Measurements from ENCODE around the gene TMEM120B. TPM values are rescaled to one million over a fixed set of nuclear protein-coding genes. Genes with fewer than 3 reads are reported as not detected.
"Not testable (repeated sequence)": the region's sequence is repeated elsewhere in the genome, so short reads cannot be mapped to it uniquely, and the experiment has no call there.

The TMEM120B gene
- total RNA-seq, 1 experiment from 2014 or later = 8.7 TPM

DNA sequence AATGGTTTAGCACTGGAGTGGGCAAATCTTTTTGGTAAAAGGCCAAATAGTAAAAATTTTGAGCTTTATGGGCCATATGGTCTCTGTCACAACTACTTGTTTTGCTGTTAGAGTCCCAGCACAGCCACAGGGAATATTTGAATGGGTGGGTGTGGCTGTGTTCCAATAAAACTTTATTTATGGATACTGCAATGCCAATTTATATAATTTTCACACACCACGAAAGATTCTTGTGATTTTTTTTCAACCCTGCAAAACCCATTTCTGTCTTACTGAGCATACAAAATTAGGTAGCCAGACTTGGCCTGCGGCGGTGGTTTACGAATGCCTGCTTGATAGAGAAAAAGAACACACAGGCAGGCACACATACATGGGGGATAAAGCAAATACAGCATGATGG lies 28.3 kb downstream of the TMEM120B start:
- no peak overlapping the region for H2AFZ ChIP-seq (ENCODE audit: low read length)
- no peaks in the 10 kb centered on the region for H3K9me3 ChIP-seq (ENCODE audit: low read length)
- H3K27ac ChIP-seq (ENCODE audit: low read length) = no peak overlapping the region
- 0 out of 2 replicates have a peak, but pooled peaks cover 4% of the 10 kb centered on the region for H3K4me1 ChIP-seq (ENCODE audit: low read length)
- no peaks in the 10 kb centered on the region for H3K36me3 ChIP-seq (ENCODE audit: insufficient read depth, low read length)
- no peak overlapping the region for H3K4me3 ChIP-seq (ENCODE audit: low read length)
- H3K4me2 ChIP-seq (ENCODE audit: low read depth, low read length, poor library complexity, severe bottlenecking) = no peak overlapping the region
- no peaks in the 10 kb centered on the region for H3K27me3 ChIP-seq (ENCODE audit: low read length)
- DNase-seq = no peak
- H4K20me1 ChIP-seq (ENCODE audit: insufficient read depth, low read depth, low read length) = no peaks in the 10 kb centered on the region
- H3K79me2 ChIP-seq (ENCODE audit: low read length) = peaks cover 22% of the 10 kb centered on the region
- H3K9me2 ChIP-seq (replicated peaks; ENCODE audit: insufficient read depth, low read length) = no peaks in the 10 kb centered on the region
- no peak overlapping the region for H3K9ac ChIP-seq (ENCODE audit: low read length)

DNA sequence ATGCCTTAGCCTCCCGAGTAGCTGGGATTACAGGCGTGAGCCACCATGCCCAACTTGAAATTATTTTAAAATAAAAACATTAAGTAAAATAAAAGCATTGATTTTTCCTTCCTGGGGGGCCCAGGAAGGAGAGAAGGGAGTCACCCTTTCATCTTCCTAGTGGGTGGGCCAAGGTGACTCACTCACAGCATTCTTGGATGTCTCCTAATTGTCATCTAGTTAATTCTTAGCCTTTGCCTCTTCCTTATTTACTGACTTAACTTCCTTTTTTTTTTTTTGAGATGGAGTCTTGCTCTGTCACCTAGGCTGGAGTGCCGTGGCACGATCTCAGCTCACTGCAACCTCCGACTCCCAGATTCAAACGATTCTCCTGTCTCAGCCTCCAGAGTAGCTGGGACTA lies 29.2 kb downstream of the TMEM120B start:
- Histone ChIP-seq H3K27ac (ENCODE audit: low read length) (no peak overlapping the region), H3K9me2 (replicated peaks; ENCODE audit: insufficient read depth, low read length) (no peaks in the 10 kb centered on the region), H3K9ac (ENCODE audit: low read length) (no peak overlapping the region), H3K4me2 (ENCODE audit: low read depth, low read length, poor library complexity, severe bottlenecking) (no peak overlapping the region), H3K79me2 (ENCODE audit: low read length) (peaks cover 20% of the 10 kb centered on the region), H4K20me1 (ENCODE audit: insufficient read depth, low read depth, low read length) (no peaks in the 10 kb centered on the region), H3K4me1 (ENCODE audit: low read length) (0 out of 2 replicates have a peak, but pooled peaks cover 4% of the 10 kb centered on the region), H3K27me3 (ENCODE audit: low read length) (no peaks in the 10 kb centered on the region), H3K4me3 (ENCODE audit: low read length) (no peak overlapping the region), H3K36me3 (ENCODE audit: insufficient read depth, low read length) (no peaks in the 10 kb centered on the region), H3K9me3 (ENCODE audit: low read length) (no peaks in the 10 kb centered on the region), H2AFZ (ENCODE audit: low read length) (no peak overlapping the region)
- DNase-seq = no peak

DNA sequence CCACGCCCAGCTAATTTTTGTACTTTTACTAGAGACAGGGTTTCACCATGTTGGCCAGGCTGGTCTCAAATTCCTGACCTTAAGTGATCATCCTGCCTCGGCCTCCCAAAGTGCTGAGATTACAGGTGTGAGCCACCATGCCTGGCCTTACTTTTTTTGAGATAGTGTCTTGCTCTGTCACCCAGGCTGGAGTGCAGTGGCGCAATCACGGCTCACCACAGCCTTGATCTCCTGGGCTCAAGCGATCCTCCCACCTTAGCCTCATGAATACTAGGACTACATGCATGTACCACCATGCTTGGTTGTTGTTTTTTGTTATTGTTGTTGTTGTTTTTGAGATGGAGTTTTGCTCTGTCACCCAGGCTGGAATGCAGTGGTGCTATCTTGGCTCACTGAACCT lies 33.0 kb downstream of the TMEM120B start:
- not testable (repeated sequence) for H3K4me1 ChIP-seq (ENCODE audit: low read length); H3K4me2 ChIP-seq (ENCODE audit: low read depth, low read length, poor library complexity, severe bottlenecking); H3K27ac ChIP-seq (ENCODE audit: low read length); H3K9me3 ChIP-seq (ENCODE audit: low read length); H3K36me3 ChIP-seq (ENCODE audit: insufficient read depth, low read length); H3K79me2 ChIP-seq (ENCODE audit: low read length); H2AFZ ChIP-seq (ENCODE audit: low read length); H3K27me3 ChIP-seq (ENCODE audit: low read length); DNase-seq; H3K9ac ChIP-seq (ENCODE audit: low read length); H3K9me2 ChIP-seq (replicated peaks; ENCODE audit: insufficient read depth, low read length); H3K4me3 ChIP-seq (ENCODE audit: low read length); H4K20me1 ChIP-seq (ENCODE audit: insufficient read depth, low read depth, low read length)

DNA sequence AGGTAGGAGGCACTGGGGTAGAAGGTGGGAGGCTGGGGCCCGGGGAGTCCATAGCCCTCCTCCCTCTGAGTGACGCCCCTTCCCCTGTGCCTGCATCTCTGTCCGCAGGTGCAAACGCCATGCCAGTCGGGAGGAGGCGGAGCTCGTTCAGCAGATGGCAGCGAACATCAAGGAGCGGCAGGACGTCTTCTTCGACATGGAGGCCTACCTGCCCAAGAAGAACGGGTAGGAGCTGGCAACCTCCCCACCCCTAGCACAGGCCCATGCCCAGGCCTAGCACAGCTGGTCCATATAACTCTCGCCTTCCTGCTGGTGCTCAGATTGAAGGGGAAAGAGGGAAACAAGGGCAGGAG lies 35.6 kb downstream of the TMEM120B start:
- no peak for DNase-seq
- Histone ChIP-seq H3K9ac (ENCODE audit: low read length) (no peak overlapping the region), H3K79me2 (ENCODE audit: low read length) (no peaks in the 10 kb centered on the region), H3K27me3 (ENCODE audit: low read length) (no peaks in the 10 kb centered on the region), H3K9me3 (ENCODE audit: low read length) (no peaks in the 10 kb centered on the region), H3K36me3 (ENCODE audit: insufficient read depth, low read length) (no peaks in the 10 kb centered on the region; the same call in 1 of the 2 replicates), H3K27ac (ENCODE audit: low read length) (no peak overlapping the region), H3K4me2 (ENCODE audit: low read depth, low read length, poor library complexity, severe bottlenecking) (no peak overlapping the region), H3K9me2 (replicated peaks; ENCODE audit: insufficient read depth, low read length) (no peaks in the 10 kb centered on the region), H2AFZ (ENCODE audit: low read length) (no peak overlapping the region), H3K4me1 (ENCODE audit: low read length) (no peaks in the 10 kb centered on the region), H4K20me1 (ENCODE audit: insufficient read depth, low read depth, low read length) (no peaks in the 10 kb centered on the region), H3K4me3 (ENCODE audit: low read length) (no peak overlapping the region)

DNA sequence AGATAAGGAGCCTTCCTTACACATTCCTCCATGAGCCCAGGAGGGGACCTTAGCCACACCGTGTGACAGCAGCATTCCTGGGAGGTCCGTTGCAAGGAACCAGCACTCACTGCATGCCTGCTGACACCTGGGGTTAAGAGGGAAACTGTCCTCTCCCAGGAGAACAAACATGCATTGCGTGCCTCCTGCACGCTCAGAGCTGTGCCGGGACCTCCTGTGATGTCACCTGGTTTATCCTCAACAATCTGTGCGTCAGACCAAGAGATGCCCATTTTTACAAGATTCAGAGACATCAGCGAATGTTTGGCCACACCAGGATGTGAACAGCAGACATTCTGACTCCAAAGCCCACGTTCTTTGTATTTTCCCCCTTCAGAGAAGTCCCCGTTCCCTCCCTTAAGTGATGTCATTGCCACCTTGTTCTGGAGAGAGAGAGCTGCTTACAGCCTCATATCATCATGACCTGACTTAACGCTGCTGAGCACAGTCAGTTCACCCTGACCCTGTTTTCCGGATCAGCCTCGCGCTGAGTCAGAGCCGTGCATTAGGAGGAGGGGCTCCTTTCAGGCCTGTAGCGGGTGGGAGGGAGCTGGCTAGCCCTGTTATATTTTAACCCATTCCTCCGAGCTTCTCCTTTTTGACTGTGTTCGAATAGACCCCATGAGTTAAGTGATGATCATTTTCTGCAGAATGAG lies 36.2 kb downstream of the TMEM120B start:
- H3K9ac ChIP-seq (ENCODE audit: low read length) = no peak overlapping the region
- no peak overlapping the region for H3K4me2 ChIP-seq (ENCODE audit: low read depth, low read length, poor library complexity, severe bottlenecking)
- no peaks in the 10 kb centered on the region for H4K20me1 ChIP-seq (ENCODE audit: insufficient read depth, low read depth, low read length)
- DNase-seq = peak; percentile 52
- no peak overlapping the region for H3K27ac ChIP-seq (ENCODE audit: low read length)
- no peaks in the 10 kb centered on the region for H3K9me2 ChIP-seq (replicated peaks; ENCODE audit: insufficient read depth, low read length)
- no peaks in the 10 kb centered on the region for H3K27me3 ChIP-seq (ENCODE audit: low read length)
- no peaks in the 10 kb centered on the region for H3K9me3 ChIP-seq (ENCODE audit: low read length)
- no peaks in the 10 kb centered on the region for H3K4me1 ChIP-seq (ENCODE audit: low read length)
- H2AFZ ChIP-seq (ENCODE audit: low read length) = no peak overlapping the region
- H3K4me3 ChIP-seq (ENCODE audit: low read length) = no peak overlapping the region
- H3K36me3 ChIP-seq (ENCODE audit: insufficient read depth, low read length) = no peaks in the 10 kb centered on the region; the same call in 1 of the 2 replicates
- no peaks in the 10 kb centered on the region for H3K79me2 ChIP-seq (ENCODE audit: low read length)

DNA sequence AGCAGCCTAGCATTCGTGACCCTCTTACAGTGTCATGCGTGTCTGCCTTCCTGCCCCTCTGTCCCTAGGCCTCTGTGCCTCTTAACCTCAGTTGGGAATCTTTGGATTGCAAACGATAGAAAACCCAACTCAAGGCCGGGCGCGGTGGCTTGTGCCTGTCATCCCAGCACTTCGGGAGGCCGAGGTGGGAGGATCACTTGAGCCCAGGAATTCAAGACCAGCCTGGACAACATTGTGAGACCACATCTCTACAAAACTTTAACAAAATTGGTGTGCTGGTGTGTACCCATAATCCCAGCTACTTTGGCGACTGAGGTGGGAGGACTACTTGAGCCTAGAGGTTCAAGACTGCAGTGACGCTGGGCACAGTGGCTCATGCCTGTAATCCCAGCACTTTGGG lies 36.7 kb downstream of the TMEM120B start:
- Histone ChIP-seq H3K4me3 (ENCODE audit: low read length) (no peak overlapping the region), H4K20me1 (ENCODE audit: insufficient read depth, low read depth, low read length) (no peaks in the 10 kb centered on the region), H2AFZ (ENCODE audit: low read length) (no peak overlapping the region)

DNA sequence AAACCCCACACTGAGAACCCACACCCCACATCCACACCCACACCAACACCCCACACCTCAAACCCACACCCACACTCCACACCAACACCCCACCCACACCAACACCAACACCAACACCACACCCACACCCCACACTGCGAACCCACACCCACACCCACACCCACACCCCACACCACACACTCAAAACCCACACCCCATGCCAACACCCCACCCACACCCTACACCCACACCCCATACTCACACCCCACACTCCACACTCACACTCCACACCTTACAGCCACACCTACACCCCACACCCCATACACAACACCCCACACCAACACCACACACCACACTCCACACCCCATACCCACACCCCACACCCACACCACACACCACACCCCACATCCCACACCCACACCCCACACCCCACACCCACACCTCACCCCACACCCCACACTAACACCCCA lies 38.0 kb downstream of the TMEM120B start:
- Histone ChIP-seq H3K27me3 (ENCODE audit: low read length) (no peaks in the 10 kb centered on the region), H3K27ac (ENCODE audit: low read length) (no peak overlapping the region), H3K79me2 (ENCODE audit: low read length) (no peaks in the 10 kb centered on the region), H3K4me1 (ENCODE audit: low read length) (no peaks in the 10 kb centered on the region), H3K9ac (ENCODE audit: low read length) (no peak overlapping the region), H3K4me2 (ENCODE audit: low read depth, low read length, poor library complexity, severe bottlenecking) (no peak overlapping the region), H3K9me3 (ENCODE audit: low read length) (no peaks in the 10 kb centered on the region), H4K20me1 (ENCODE audit: insufficient read depth, low read depth, low read length) (no peaks in the 10 kb centered on the region), H2AFZ (ENCODE audit: low read length) (no peak overlapping the region), H3K4me3 (ENCODE audit: low read length) (no peak overlapping the region), H3K9me2 (replicated peaks; ENCODE audit: insufficient read depth, low read length) (no peaks in the 10 kb centered on the region), H3K36me3 (ENCODE audit: insufficient read depth, low read length) (no peaks in the 10 kb centered on the region; the same call in 1 of the 2 replicates)
- DNase-seq = no peak

More for the DNA sequence above, 36.7 kb downstream of the TMEM120B start:
- Histone ChIP-seq H3K9me3 (ENCODE audit: low read length) (no peaks in the 10 kb centered on the region), H3K27ac (ENCODE audit: low read length) (no peak overlapping the region), H3K9ac (ENCODE audit: low read length) (no peak overlapping the region), H3K36me3 (ENCODE audit: insufficient read depth, low read length) (no peaks in the 10 kb centered on the region; the same call in 1 of the 2 replicates), H3K4me1 (ENCODE audit: low read length) (no peaks in the 10 kb centered on the region), H3K9me2 (replicated peaks; ENCODE audit: insufficient read depth, low read length) (no peaks in the 10 kb centered on the region), H3K27me3 (ENCODE audit: low read length) (no peaks in the 10 kb centered on the region), H3K79me2 (ENCODE audit: low read length) (no peaks in the 10 kb centered on the region), H3K4me2 (ENCODE audit: low read depth, low read length, poor library complexity, severe bottlenecking) (no peak overlapping the region)
- no peak for DNase-seq

DNA sequence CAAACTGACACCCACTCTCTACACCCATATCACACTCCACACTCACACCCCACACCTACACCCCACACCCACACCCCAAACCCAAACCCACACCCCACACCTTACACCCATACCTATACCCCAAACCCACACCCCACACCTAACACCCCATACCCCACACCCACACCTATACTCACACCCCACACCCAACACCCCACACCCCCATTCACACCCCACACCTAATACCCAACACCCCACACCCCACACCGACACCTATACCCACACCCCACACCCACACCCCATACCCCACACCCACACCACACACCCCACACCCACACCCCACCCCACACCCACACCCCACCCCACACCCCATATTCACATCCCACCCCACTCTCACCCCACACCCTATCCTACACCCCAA lies 38.5 kb downstream of the TMEM120B start:
- no peaks in the 10 kb centered on the region for H3K4me1 ChIP-seq (ENCODE audit: low read length)
- no peaks in the 10 kb centered on the region for H4K20me1 ChIP-seq (ENCODE audit: insufficient read depth, low read depth, low read length)
- no peak overlapping the region for H2AFZ ChIP-seq (ENCODE audit: low read length)
- no peaks in the 10 kb centered on the region for H3K27me3 ChIP-seq (ENCODE audit: low read length)
- H3K9me2 ChIP-seq (replicated peaks; ENCODE audit: insufficient read depth, low read length) = no peaks in the 10 kb centered on the region
- no peak overlapping the region for H3K4me3 ChIP-seq (ENCODE audit: low read length)
- H3K9me3 ChIP-seq (ENCODE audit: low read length) = no peaks in the 10 kb centered on the region
- no peaks in the 10 kb centered on the region; the same call in 1 of the 2 replicates for H3K36me3 ChIP-seq (ENCODE audit: insufficient read depth, low read length)
- no peak for DNase-seq
- no peak overlapping the region for H3K27ac ChIP-seq (ENCODE audit: low read length)
- H3K79me2 ChIP-seq (ENCODE audit: low read length) = no peaks in the 10 kb centered on the region
- no peak overlapping the region for H3K9ac ChIP-seq (ENCODE audit: low read length)
- H3K4me2 ChIP-seq (ENCODE audit: low read depth, low read length, poor library complexity, severe bottlenecking) = no peak overlapping the region

Measured in Karpas-422 (cell line).